GDM1 (cell line): ENCODE results near the gene ADRA1B.
"Not testable (repeated sequence)": the region's sequence is repeated elsewhere in the genome, so short reads cannot be mapped to it uniquely, and the experiment has no call there.

ENCODE experiments used
- DNase-seq: peaks from one replicate; lab custom pipeline; 2025; lab: John Stamatoyannopoulos, UW

Gene ADRA1B

GRCh38 chr5:159928122-159928909, 12.0 kb downstream of the ADRA1B start:
- DNase-seq = no peak

DNA sequence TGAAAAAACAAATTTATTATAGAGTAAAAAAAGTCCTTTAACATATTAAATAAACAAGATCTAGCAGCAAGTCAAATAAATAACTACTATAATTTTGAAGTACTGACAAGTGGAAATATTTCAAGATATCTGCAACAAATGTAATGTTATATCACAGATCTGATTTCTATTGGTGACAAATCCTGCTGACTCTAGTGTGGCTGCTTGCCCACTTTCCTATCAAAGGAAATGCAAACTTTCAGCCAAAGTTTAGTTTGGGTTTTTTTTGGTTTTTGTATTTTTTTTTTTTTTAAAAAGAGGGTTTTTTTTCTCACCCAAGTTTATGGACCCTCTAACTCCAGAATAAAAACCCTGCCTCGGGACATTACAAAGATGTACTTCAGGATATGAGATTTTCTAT, 12.9 kb downstream of the ADRA1B start:
- DNase-seq = no peak

DNA sequence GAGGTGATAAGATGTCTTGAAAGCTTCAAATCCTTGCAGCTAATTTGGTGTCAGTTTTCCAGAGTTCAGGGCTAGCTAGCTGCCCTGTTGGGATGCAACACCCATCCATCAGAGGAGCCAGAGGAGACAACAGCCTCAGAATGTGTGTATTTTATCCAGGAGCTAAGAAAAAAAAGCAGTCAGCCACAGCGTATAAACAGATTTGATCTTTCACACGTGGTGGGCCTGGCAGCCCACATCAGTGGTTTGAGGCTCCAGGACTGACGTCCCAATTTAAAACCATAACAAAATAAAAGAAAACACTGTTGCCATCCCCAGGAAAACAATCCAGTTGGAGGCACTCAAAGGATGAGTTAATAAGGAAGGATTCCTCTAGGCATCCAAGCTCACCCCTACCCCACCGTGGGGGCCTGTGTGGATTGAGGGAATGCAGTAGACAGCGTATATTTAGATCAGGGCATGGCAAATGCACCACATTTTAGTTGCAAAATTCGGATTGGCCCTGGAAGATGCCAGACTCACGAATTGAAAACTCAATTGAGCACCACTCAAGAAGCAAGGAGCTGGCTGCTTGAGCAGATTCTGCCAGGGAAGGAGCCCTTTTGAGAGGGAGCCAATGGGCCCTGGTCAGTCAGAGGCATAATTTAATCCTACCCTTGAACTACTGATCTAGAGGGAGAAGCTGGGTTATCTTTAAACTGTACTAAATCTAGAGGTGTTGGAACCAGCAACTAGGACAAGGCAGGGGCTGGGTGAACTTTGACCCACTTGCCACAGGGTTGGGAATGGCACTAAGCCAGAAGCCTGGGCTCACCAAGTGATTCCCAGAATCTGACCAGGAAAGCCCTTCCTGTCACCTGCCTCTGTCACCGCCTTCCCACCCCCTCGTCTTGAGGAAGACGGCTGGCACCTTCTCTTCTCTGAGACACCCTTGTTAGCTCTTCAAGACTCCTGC, 17.5 kb downstream of the ADRA1B start:
- DNase-seq = no peak

DNA sequence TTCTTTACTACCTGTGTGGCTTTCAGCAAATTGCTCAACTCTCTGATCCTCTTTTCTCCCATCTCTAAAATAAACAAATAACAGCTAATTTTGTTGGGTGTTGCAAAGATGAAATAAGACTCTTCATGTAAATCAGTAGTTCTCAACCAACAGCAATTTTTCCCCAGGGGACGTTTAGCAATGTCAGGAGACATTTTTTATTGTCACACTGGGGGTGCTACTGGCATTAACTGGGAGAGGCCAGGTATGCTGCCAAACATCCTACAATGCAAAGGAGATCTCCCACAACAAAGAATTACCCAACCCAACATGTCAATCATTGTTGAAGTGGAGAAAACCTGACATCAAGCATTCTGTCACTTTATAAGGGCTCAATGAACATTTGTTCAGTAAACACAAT, 19.7 kb downstream of the ADRA1B start:
- no peak for DNase-seq

DNA sequence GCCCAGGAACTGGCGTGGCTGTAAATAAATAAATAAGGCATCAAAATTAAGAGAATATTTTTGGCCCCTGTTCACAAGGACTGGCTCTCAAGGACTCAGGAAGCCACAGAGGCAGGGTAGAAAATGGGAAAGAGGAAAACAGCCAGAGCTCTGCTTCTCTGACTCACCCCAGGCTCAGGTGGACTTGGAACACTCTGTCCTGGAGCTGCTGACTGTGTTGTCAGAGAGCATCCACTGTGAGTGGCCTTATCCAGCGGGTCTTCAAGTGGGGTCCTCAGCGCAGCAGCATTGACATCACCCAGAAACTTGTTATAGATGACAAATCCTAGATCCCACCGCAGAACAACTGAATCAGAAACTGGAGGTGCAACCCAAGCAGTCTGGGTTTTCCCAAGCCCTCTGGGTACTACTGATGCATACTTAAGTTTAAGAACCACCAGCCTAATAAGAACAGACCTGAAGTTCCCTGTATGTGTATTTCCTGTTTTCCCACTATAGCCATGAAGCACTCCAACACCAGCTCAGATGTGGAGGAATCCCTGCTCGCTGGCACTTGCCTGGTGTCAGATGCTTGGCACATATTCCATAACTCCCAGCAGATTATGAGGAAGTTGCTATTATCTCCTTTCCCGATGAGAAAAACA, 20.5 kb downstream of the ADRA1B start:
- DNase-seq = no peak

GRCh38 chr5:159937580-159937979, 21.3 kb downstream of the ADRA1B start:
- no peak for DNase-seq

DNA sequence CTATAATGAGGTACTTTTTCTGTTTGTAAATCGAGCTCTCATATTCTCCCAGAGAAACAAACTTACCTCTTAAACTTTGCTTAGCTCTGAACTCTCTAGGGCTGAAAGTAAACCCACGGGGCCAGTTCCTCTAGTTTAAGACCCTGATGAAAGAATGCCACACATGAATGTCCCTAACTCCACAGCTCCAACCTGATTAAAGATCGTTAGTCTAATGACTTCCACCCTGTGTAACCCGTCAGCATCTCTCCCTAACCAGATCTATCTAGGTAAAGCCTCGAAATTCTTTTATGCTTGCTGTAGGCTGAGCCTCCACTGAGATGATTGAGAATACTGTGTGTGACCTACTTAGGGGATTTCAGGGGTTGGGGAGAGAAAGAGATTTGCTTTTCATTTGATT, 27.0 kb downstream of the ADRA1B start:
- no peak for DNase-seq

DNA sequence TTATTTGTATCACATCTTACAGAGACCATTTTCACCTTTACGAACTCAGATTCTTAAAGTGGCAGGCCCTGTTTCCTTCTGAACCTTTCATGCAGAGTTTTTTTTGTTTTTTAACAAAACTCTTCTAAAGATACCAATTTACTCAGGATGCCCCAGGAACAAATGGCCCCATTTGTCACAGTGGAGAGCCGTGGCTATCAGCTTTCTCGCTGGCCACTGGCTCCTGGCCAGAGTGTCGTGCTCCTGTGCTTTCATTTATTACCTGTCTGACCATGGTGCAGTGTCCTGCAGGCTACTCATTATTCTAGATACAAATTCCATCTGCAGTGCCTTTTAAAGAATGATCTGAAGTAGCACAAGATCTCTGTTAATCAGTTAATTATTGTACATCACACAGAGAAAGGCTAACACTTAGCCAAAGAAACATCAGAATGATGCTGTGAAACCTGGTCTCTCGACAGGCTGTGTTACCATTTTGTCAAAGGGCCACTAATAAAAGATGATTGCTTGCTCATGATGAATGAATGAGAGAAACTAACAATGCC, 27.8 kb downstream of the ADRA1B start:
- DNase-seq = no peak

DNA sequence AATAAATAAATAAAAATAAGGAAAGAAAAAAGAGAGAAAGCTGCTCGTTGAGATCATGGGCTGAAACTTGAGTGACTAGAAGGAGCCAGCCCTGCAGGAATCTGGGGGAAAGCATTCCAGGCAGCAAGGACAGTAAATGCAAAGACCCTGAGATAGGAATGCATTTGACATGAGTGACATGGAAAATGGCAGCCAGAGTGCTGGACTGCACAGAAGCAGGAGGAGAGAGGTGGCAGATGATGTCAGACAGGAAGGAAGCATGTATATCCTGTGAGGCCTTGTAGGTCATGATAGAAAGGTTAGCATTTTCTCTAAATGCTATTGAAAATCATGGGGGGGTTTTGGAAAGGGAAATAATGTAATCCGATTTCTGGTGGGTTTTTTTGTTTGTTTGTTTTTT, 29.1 kb downstream of the ADRA1B start:
- no peak for DNase-seq

GRCh38 chr5:159947708-159948358, 31.6 kb downstream of the ADRA1B start:
- no peak for DNase-seq

- DNase-seq = no peak
Measured at GRCh38 chr5:159951387-159951786, 35.1 kb downstream of the ADRA1B start.

- DNase-seq = no peak
Measured at GRCh38 chr5:159951834-159952233, 35.6 kb downstream of the ADRA1B start.

DNA sequence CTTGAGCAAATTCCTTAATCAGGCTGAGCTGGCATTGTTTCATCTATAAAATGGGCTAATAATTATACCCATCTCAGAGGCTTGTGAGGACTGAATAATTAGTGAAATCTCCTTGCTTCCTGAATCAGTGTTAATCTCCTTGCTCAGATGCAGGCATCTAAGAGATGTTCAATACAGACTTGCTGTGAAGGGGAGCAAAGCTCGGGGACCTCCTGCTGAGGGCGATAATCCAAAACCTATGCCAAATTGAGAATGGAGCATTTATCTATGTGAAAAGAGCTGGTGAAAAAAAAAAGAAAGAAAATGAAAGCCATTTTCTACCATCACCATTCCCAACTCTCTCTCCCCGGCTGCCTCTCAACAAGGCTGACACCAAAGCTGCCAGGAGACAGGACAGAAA, 37.3 kb downstream of the ADRA1B start:
- DNase-seq = no peak

- DNase-seq = no peak
Measured at GRCh38 chr5:159955056-159955624, 38.9 kb downstream of the ADRA1B start.

DNA sequence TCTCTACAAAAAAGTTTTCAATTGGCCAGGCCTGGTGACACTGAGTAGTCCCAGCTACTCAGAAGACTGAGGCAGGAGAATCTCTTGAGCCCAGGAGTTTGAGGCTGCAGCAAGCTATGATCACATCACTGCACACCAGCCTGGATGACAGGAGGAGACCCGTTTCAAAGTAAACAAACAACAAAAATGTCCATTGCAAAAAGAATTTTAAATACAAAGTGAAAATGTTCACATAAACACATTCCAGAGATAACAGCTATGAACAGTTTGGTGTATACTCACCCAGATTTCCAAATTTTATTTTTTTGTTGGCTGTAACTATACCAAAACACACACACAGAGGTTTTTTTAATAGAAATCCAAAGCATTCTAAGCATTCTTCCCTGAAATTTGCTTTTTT, 39.8 kb downstream of the ADRA1B start:
- DNase-seq = no peak

- DNase-seq = no peak
Measured at GRCh38 chr5:159961176-159962160, 45.2 kb downstream of the ADRA1B start.

DNA sequence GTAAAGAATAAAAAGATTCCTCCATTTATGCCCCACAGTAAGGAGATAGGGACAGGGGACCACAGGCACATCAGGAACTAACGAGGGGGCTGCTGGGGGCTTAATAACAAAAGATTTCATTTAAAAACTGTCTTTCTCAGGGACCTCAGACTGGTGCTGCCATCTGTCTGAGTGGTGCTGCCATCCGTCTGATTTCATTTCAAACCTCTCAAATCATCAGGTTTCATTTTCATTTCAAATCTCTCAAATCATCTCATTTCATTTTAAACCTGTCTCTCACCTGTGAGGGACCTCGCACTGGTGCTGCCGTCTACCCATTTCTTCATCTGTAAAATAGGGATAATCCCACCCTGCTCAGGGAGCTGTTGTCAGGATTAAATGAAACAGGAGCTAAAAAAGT, 45.9 kb downstream of the ADRA1B start:
- DNase-seq = no peak

DNA sequence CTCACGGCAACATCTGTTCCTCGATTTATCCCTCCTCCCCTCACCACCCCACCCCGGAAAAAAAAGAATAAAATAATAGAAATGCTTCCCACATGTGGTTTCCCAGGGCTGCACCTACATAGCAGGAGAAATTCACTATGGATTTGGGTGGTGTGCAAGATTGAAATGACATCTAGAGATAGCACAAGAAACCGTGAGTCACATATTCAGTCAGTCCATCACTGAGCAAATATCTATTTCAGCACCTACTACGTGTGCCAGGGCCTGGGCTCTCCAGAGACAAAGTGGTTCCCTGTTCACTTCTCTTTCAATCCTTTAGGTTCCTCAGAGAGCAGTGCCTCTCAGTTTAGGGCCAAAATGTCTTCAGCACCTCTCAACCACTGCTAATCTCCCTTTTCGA, 47.7 kb downstream of the ADRA1B start:
- no peak for DNase-seq

GRCh38 chr5:159965031-159965837, 49.0 kb downstream of the ADRA1B start:
- DNase-seq = no peak

DNA sequence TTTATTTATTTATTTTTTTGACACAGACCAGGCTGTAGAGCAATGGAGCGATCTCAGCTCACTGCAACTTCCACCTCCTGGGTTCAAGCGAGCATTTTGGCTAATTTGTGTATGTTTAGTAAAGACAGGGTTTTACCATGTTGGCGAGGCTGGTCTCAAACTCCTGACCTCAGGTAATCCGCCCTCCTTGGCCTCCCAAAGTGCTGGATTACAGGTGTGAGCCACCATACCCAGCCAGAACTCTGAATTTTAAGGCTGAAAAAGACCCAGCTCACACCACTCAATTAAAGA, 49.5 kb downstream of the ADRA1B start:
- not testable (repeated sequence) for DNase-seq
